Stromal cell of bone marrow (primary cell): ENCODE data around the gene CIDEB.
"Not testable (repeated sequence)": the region's sequence is repeated elsewhere in the genome, so short reads cannot be mapped to it uniquely, and the experiment has no call there.

Experiments
- DNase-seq: peaks from one replicate; pipeline ENCODE4 v3.0.0-alpha.2; 2012; ENCODE audit warnings: low read depth

Gene CIDEB

GRCh38 chr14:24307575-24308341, at the start of gene CIDEB:
Gene CIDEB, minus strand, starts transcription at chr14:24307977. Its CDS starts 119 bp downstream, at chr14:24307858.
- no peak for DNase-seq

- no peak for DNase-seq
Observed at GRCh38 chr14:24356208-24356607, 48.4 kb upstream of the CIDEB start.

- no peak for DNase-seq
Observed at GRCh38 chr14:24355009-24355408, 47.2 kb upstream of the CIDEB start.

- DNase-seq: not testable (repeated sequence)
Observed at GRCh38 chr14:24354482-24354825, 46.7 kb upstream of the CIDEB start.

- peak; percentile 63 for DNase-seq
Observed at GRCh38 chr14:24353559-24354481, 46.0 kb upstream of the CIDEB start.

GRCh38 chr14:24351517-24351916, 43.7 kb upstream of the CIDEB start:
- peak; percentile 86 for DNase-seq

- no peak for DNase-seq
Observed at GRCh38 chr14:24349742-24350141, 42.0 kb upstream of the CIDEB start.

- no peak for DNase-seq
Observed at GRCh38 chr14:24348186-24348585, 40.4 kb upstream of the CIDEB start.

- DNase-seq: no peak
Observed at GRCh38 chr14:24347134-24347533, 39.4 kb upstream of the CIDEB start.

GRCh38 chr14:24343795-24344660, 36.3 kb upstream of the CIDEB start:
- no peak for DNase-seq

GRCh38 chr14:24342889-24343288, 35.1 kb upstream of the CIDEB start:
- no peak for DNase-seq

- no peak for DNase-seq
Observed at GRCh38 chr14:24340606-24341005, 32.8 kb upstream of the CIDEB start.

GRCh38 chr14:24339284-24340151, 31.7 kb upstream of the CIDEB start, which contains the start of gene RIPK3:
Gene RIPK3, minus strand, starts transcription at chr14:24339991. Its CDS starts 165 bp downstream, at chr14:24339826.
- no peak for DNase-seq

- DNase-seq: no peak
Observed at GRCh38 chr14:24338843-24339242, 31.1 kb upstream of the CIDEB start.

GRCh38 chr14:24337824-24338175, 30.0 kb upstream of the CIDEB start:
- DNase-seq: no peak

- DNase-seq: no peak
Observed at GRCh38 chr14:24337144-24337823, 29.5 kb upstream of the CIDEB start.

- no peak for DNase-seq
Observed at GRCh38 chr14:24335461-24336171, 27.8 kb upstream of the CIDEB start.

- no peak for DNase-seq
Observed at GRCh38 chr14:24334431-24335291, 26.9 kb upstream of the CIDEB start, which contains the start of gene ADCY4. Gene ADCY4, minus strand, starts transcription at chr14:24335071. Its CDS starts 419 bp downstream, at chr14:24334652.
